ENCODE data around the gene DMRT1.

The DMRT1 gene

GRCh38 chr9:922731-923130 is 81.2 kb downstream of the DMRT1 start:
- DNase-seq (ENCODE audit: low read depth), result no peak

GRCh38 chr9:926976-927375 is 85.5 kb downstream of the DMRT1 start:
- no peak for DNase-seq (ENCODE audit: low read depth)

- DNase-seq (ENCODE audit: low read depth), result no peak
Measured at GRCh38 chr9:928363-929042, 87.0 kb downstream of the DMRT1 start.

GRCh38 chr9:929719-930118 is 88.2 kb downstream of the DMRT1 start:
- DNase-seq (ENCODE audit: low read depth), result no peak

GRCh38 chr9:933356-933755 is 91.9 kb downstream of the DMRT1 start:
- no peak for DNase-seq (ENCODE audit: low read depth)

GRCh38 chr9:935348-935965 is 94.0 kb downstream of the DMRT1 start:
- DNase-seq (ENCODE audit: low read depth), result no peak

GRCh38 chr9:942805-943580 is 101.5 kb downstream of the DMRT1 start:
- no peak for DNase-seq (ENCODE audit: low read depth)

- DNase-seq (ENCODE audit: low read depth), result no peak
Measured at GRCh38 chr9:947985-948384, 106.5 kb downstream of the DMRT1 start.

GRCh38 chr9:948497-948896 is 107.0 kb downstream of the DMRT1 start:
- no peak for DNase-seq (ENCODE audit: low read depth)

GRCh38 chr9:950139-950538 is 108.6 kb downstream of the DMRT1 start:
- DNase-seq (ENCODE audit: low read depth), result no peak

GRCh38 chr9:952546-952945 is 111.0 kb downstream of the DMRT1 start:
- DNase-seq (ENCODE audit: low read depth), result no peak

- no peak for DNase-seq (ENCODE audit: low read depth)
Measured at GRCh38 chr9:959105-959504, 117.6 kb downstream of the DMRT1 start.

GRCh38 chr9:959914-960313 is 118.4 kb downstream of the DMRT1 start:
- no peak for DNase-seq (ENCODE audit: low read depth)

GRCh38 chr9:962023-962422 is 120.5 kb downstream of the DMRT1 start:
- DNase-seq (ENCODE audit: low read depth), result no peak

- DNase-seq (ENCODE audit: low read depth), result no peak
Measured at GRCh38 chr9:965497-965896, 124.0 kb downstream of the DMRT1 start.

GRCh38 chr9:966870-967269 is 125.4 kb downstream of the DMRT1 start:
- DNase-seq (ENCODE audit: low read depth), result no peak

GRCh38 chr9:967436-967835 is 125.9 kb downstream of the DMRT1 start:
- DNase-seq (ENCODE audit: low read depth), result no peak

GRCh38 chr9:967903-968641 is 126.6 kb downstream of the DMRT1 start:
- no peak for DNase-seq (ENCODE audit: low read depth)

GRCh38 chr9:969310-970150 is 128.0 kb downstream of the DMRT1 start:
- DNase-seq (ENCODE audit: low read depth), result no peak

GRCh38 chr9:970151-970996 is 128.9 kb downstream of the DMRT1 start:
- DNase-seq (ENCODE audit: low read depth), result no peak

Data from stimulated activated CD8-positive, alpha-beta memory T cell treated with anti-CD3 and anti-CD28 coated beads, Interleukin-7, amount 100 ng/mL, for 24 hours (primary cell).